CD4-positive, alpha-beta T cell treated with Interleukin-6 at 100 ng/mL for 8 hours (primary cell): ENCODE measurements around the gene PSAPL1.

Source experiments
- DNase-seq: peaks from one replicate; pipeline ENCODE4 v3.0.0-alpha.2; 2020; ENCODE audit warnings: mixed read lengths, low spot score

The PSAPL1 gene

GRCh38 chr4:7381890-7382633 lies 52.7 kb downstream of the PSAPL1 start:
- DNase-seq, result no peak

- no peak for DNase-seq
These were observed 53.4 kb downstream of the PSAPL1 start for GRCh38 chr4:7381221-7381889.
